GM10248 (cell line): ENCODE results near the gene DSCAML1.
A peak's percentile ranks its signal among the peaks of the same experiment; 100 is the strongest.

Source experiments
- CTCF ChIA-PET: fragments of 300-600 bp; sonication (Branson Sonifier 250); formaldehyde crosslinking; extraction: SDS; loops from one replicate; lab custom pipeline; 2021; ENCODE audit warnings: antibody characterized with exemption; lab: Yijun Ruan, JAX
- POLR2A ChIA-PET: fragments of 350-650 bp; sonication (Branson Sonifier 250); formaldehyde crosslinking; extraction: SDS; loops from one replicate; lab custom pipeline; 2020; ENCODE audit warnings: antibody characterized with exemption; lab: Yijun Ruan, JAX
- DNase-seq: peaks from one replicate; pipeline ENCODE4 v3.0.0; 2012; ENCODE audit errors: extremely low spot score
- TF ChIP-seq, protein P1 (sequence below): IDR thresholded peaks from 2 replicates; pipeline ENCODE4 v1.5.1; 2012; ENCODE audit warnings: mild to moderate bottlenecking, low read depth; ENCODE audit errors: extremely low read depth, missing control alignments, control extremely low read depth

The DSCAML1 gene

GRCh38 chr11:117697319-117697718 lies 99.7 kb downstream of the DSCAML1 start:
- ChIA-PET CTCF (interaction anchor here (1.1 to 1.2 kb wide), 2 partner anchors 12 to 13 kb away, joined by 3 to 4 read pairs; no protein-coding TSS in a partner anchor), POLR2A (no interaction called here)

DNA sequence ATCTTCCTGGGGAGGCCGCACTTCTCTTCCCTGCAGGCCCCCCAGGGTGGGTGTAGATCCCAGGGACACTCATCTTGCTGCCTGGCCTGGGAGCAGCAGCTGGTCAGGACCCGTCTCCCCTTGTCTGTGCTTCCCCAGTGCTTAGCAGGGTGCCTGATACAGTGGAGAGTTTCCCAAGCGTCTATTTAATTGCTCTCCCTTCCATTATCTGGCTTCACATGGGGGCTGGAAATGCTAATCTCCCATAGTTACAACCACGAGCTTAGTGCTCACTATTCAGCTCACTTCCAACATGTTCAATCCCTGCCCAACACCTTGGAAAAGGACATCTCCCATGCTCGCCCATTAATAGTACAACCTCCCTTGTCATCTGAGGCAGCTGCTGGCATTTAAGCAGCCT lies 100.5 kb downstream of the DSCAML1 start:
- no peak for DNase-seq
- CTCF ChIA-PET: interaction anchor here (1.0 to 1.2 kb wide), 3 partner anchors 11 to 14 kb away, joined by 3 to 4 read pairs (median 3); no protein-coding TSS in a partner anchor
- TF ChIP-seq, protein P1, sequence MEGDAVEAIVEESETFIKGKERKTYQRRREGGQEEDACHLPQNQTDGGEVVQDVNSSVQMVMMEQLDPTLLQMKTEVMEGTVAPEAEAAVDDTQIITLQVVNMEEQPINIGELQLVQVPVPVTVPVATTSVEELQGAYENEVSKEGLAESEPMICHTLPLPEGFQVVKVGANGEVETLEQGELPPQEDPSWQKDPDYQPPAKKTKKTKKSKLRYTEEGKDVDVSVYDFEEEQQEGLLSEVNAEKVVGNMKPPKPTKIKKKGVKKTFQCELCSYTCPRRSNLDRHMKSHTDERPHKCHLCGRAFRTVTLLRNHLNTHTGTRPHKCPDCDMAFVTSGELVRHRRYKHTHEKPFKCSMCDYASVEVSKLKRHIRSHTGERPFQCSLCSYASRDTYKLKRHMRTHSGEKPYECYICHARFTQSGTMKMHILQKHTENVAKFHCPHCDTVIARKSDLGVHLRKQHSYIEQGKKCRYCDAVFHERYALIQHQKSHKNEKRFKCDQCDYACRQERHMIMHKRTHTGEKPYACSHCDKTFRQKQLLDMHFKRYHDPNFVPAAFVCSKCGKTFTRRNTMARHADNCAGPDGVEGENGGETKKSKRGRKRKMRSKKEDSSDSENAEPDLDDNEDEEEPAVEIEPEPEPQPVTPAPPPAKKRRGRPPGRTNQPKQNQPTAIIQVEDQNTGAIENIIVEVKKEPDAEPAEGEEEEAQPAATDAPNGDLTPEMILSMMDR: no peak
- POLR2A ChIA-PET: no interaction called here

More at GRCh38 chr11:117697319-117697718, 99.7 kb downstream of the DSCAML1 start:
- TF ChIP-seq, protein P1: no peak
- DNase-seq: no peak

DNA sequence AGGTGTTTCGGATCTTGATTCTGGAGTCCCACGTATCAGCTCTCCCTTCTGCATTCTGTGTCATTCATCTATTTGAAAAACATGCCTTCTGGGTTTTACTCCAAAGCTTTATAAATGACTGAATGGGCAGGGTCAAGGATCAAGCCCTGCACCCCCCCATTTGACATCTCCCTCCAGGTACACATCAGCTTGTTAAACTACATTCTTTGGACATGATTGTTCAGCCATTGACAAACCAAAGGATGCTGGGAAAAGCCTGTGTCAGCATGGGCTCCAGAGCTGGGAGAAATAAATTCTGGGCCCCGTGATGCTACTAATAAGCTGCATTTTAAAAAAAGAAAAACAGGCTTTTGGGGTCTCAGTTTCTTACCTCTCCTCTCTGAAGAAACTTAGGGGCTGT lies 103.7 kb downstream of the DSCAML1 start:
- ChIA-PET POLR2A (no interaction called here), CTCF (interaction anchor here (2.3 kb wide), 1 partner anchor 267 kb away, joined by 7 read pairs; no protein-coding TSS in a partner anchor)
- DNase-seq: no peak
- TF ChIP-seq, protein P1: no peak

- TF ChIP-seq, protein P1: no peak
- ChIA-PET POLR2A (no interaction called here), CTCF (no interaction called here)
- no peak for DNase-seq
Observed at GRCh38 chr11:117691516-117691915, 105.5 kb downstream of the DSCAML1 start.

- TF ChIP-seq, protein P1: no peak
- ChIA-PET POLR2A (no interaction called here), CTCF (interaction anchor here (2.2 kb wide), 1 partner anchor 265 kb away, joined by 10 read pairs; no protein-coding TSS in a partner anchor)
- DNase-seq: no peak
Observed at GRCh38 chr11:117691218-117691514, 105.8 kb downstream of the DSCAML1 start.

DNA sequence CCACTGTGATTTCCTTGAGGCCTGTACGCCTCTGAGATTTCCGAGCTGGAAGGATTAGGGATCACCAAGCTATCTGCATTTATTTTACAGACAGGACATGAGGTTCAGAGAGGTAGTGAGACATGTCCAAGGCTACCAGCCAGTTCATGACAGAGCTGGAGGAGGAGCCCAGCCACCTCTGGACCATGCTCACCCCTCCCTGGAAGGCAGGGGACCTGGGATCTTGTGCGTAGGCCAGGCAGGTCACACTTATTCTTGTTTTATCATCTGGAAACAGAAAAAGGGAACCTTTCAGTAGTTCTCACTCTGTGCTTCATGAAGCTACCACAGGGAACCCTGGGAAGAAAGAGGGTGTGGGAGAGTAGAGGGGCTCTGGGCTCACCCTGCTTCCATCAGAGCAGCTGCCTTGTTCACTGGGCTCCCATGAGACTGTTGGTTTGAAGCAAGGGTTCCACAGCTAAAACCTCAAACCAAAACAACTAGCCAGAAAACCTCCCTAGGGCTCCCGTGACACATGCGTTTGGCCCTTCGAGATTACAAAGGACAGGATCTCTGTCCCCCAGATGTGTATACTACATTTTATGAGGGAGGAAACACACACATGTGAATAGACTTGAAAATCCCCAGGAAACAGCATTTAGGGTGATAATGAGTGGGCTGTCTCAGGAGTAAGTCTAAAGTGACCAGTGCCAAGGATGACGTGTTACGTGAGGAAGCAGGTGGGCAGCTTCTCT lies 106.4 kb downstream of the DSCAML1 start:
- DNase-seq: peak; percentile 45
- TF ChIP-seq, protein P1: no peak
- CTCF ChIA-PET: interaction anchor here (1.0 to 2.2 kb wide), 2 partner anchors 38 to 264 kb away, joined by 3 to 10 read pairs; no protein-coding TSS in a partner anchor
- POLR2A ChIA-PET: no interaction called here
